GM10248 (cell line): ENCODE results near the gene EIF3M.
A peak's percentile ranks its signal among the peaks of the same experiment; 100 is the strongest.

Source experiments
- CTCF ChIA-PET: fragments of 300-600 bp; sonication (Branson Sonifier 250); formaldehyde crosslinking; extraction: SDS; loops from one replicate; lab custom pipeline; 2021; ENCODE audit warnings: antibody characterized with exemption; lab: Yijun Ruan, JAX
- POLR2A ChIA-PET: fragments of 350-650 bp; sonication (Branson Sonifier 250); formaldehyde crosslinking; extraction: SDS; loops from one replicate; lab custom pipeline; 2020; ENCODE audit warnings: antibody characterized with exemption; lab: Yijun Ruan, JAX
- DNase-seq: peaks from one replicate; pipeline ENCODE4 v3.0.0; 2012; ENCODE audit errors: extremely low spot score
- CTCF ChIP-seq: IDR thresholded peaks from 2 replicates; pipeline ENCODE4 v1.5.1; 2012; ENCODE audit warnings: mild to moderate bottlenecking, low read depth; ENCODE audit errors: extremely low read depth, missing control alignments, control extremely low read depth

EIF3M gene

GRCh38 chr11:32610797-32611352, 27.2 kb downstream of the EIF3M start:
- DNase-seq: no peak
- no peak for TF ChIP-seq CTCF
- CTCF ChIA-PET: interaction anchor here (1.2 kb wide), 1 partner anchor 16 kb away, joined by 3 read pairs; no protein-coding TSS in a partner anchor
- POLR2A ChIA-PET: no interaction called here

- no peak for DNase-seq
- ChIA-PET POLR2A (no interaction called here), CTCF (no interaction called here)
- TF ChIP-seq CTCF: no peak
These were observed 30.0 kb downstream of the EIF3M start for GRCh38 chr11:32613500-32614151.

- POLR2A ChIA-PET: no interaction called here
- TF ChIP-seq CTCF: peak; percentile 53
- CTCF ChIA-PET: interaction anchor here (0.7 to 1.4 kb wide), 5 partner anchors 11 to 293 kb away, joined by 3 to 8 read pairs (median 4); no protein-coding TSS in a partner anchor
- DNase-seq: peak; percentile 8
These were observed 31.8 kb downstream of the EIF3M start for GRCh38 chr11:32615422-32615821.

- TF ChIP-seq CTCF: no peak
- no peak for DNase-seq
- CTCF ChIA-PET: interaction anchor here (2.0 kb wide), 1 partner anchor 293 kb away, joined by 4 read pairs; no protein-coding TSS in a partner anchor
- POLR2A ChIA-PET: no interaction called here
These were observed 33.3 kb downstream of the EIF3M start for GRCh38 chr11:32616903-32617302.

GRCh38 chr11:32630844-32631243, 47.2 kb downstream of the EIF3M start:
- CTCF ChIA-PET: interaction anchor here (1.2 to 1.3 kb wide), 2 partner anchors 11 to 18 kb away, joined by 3 read pairs; no protein-coding TSS in a partner anchor
- no peak for DNase-seq
- no peak for TF ChIP-seq CTCF
- POLR2A ChIA-PET: no interaction called here

- POLR2A ChIA-PET: no interaction called here
- DNase-seq: no peak
- CTCF ChIA-PET: interaction anchor here (1.3 kb wide), 1 partner anchor 358 kb away, joined by 3 read pairs; no protein-coding TSS in a partner anchor
- no peak for TF ChIP-seq CTCF
These were observed 52.2 kb downstream of the EIF3M start for GRCh38 chr11:32635819-32636218.
